Measurements from ENCODE around the gene ZNF492. TPM values are rescaled to one million over a fixed set of nuclear protein-coding genes. Genes with fewer than 3 reads are reported as not detected.
"Not testable (repeated sequence)": the region's sequence is repeated elsewhere in the genome, so short reads cannot be mapped to it uniquely, and the experiment has no call there.

Gene ZNF492
- total RNA-seq, 2 donors from 2014 or later = 0.98 to 1.4 TPM

- no peak overlapping the region for H3K27ac Mint-ChIP-seq
- H3K9me3 Mint-ChIP-seq = peaks cover 24 to 33% of the 10 kb centered on the region in 2 donors
- no peak for ATAC-seq
- H3K36me3 Mint-ChIP-seq = peaks cover 4 to 12% of the 10 kb centered on the region in 2 donors
- no peak for DNase-seq (ENCODE audit: low spot score in 2 of 2)
Observed at GRCh38 chr19:22608441-22608840, 25.7 kb upstream of the ZNF492 start.

DNA sequence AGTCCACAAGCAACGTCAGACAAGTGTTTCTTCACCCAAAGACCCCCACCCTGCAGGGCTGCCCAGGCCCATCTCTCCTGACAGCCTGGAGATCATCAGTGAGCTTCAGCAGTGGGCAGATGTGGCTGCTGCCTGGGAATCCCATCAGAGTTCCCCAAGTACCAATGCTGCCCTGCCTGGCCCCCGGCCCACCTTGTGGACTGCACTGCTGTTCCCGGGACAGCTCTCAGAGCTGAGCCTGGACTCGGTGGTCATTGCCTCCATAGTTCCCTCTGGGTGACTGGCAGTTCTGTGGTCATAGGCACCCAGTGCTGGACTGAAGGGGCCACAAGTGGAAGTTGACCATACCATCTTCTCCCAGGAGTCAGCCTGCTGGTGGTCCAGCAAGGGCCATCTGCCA is 24.5 kb upstream of the ZNF492 start:
- no peak for ATAC-seq
- H3K9me3 Mint-ChIP-seq = peaks cover 24 to 40% of the 10 kb centered on the region in 2 donors
- no peak overlapping the region for H3K27ac Mint-ChIP-seq
- no peak for DNase-seq (ENCODE audit: low spot score in 2 of 2)
- H3K36me3 Mint-ChIP-seq = peaks cover 0 to 12% of the 10 kb centered on the region in 2 donors

- H3K9me3 Mint-ChIP-seq = peaks cover 24 to 41% of the 10 kb centered on the region in 2 donors
- no peak overlapping the region for H3K27ac Mint-ChIP-seq
- ATAC-seq = no peak
- peaks cover 1 to 12% of the 10 kb centered on the region in 2 donors for H3K36me3 Mint-ChIP-seq
- no peak for DNase-seq (ENCODE audit: low spot score in 2 of 2)
Observed at GRCh38 chr19:22610121-22610520, 24.0 kb upstream of the ZNF492 start.

DNA sequence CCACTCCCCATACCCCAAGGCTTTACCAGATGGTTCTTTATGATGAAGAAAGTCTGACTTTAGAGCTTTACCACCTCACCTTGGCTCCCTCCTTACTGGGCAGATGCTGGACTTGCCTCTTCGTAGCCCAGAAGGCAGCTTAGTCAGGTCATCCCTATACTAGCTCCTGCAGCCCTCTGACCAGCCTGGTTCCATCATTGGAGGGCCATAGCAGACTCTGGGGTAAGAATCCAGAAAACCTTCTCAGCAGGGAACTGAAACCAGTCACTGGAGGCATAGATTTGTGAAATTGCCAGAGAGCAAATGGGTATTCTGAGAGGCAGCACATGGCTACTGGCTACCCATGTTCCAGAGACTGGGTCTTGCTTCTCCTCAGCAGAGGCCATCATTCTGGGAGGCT is 21.8 kb upstream of the ZNF492 start:
- DNase-seq (ENCODE audit: low spot score in 2 of 2) (no peak), ATAC-seq (no peak)
- H3K27ac Mint-ChIP-seq = no peak overlapping the region
- peaks cover 2 to 19% of the 10 kb centered on the region in 2 donors for H3K36me3 Mint-ChIP-seq
- H3K9me3 Mint-ChIP-seq = peaks cover 18 to 39% of the 10 kb centered on the region in 2 donors

DNA sequence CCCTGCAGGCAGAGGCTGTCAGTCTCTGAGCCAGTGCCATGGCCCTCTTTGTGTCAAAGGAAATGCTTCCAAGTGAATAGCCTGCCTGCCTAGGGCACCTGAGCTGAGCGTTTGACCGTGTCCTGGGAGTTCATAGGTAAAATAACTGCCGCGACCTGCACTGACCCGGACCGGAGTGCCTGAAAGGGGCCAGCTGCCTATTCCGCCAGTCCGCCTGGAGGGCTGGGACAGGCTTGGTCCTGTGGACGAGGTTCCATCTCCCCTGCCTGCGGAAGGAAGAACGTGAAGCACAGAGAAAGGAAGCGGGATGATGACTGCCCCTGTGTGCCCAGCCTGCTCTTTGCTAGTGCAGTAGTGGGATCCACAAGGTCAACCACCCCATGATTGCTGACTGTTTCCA is 17.5 kb upstream of the ZNF492 start:
- H3K36me3 Mint-ChIP-seq = peaks cover 6 to 30% of the 10 kb centered on the region in 2 donors
- peaks cover 16 to 31% of the 10 kb centered on the region in 2 donors for H3K9me3 Mint-ChIP-seq
- ATAC-seq (no peak), DNase-seq (ENCODE audit: low spot score in 2 of 2) (no peak)
- no peak overlapping the region for H3K27ac Mint-ChIP-seq

- Mint-ChIP-seq H3K36me3 (peaks cover 6 to 30% of the 10 kb centered on the region in 2 donors), H3K9me3 (peaks cover 12 to 29% of the 10 kb centered on the region in 2 donors)
- H3K27ac Mint-ChIP-seq; ATAC-seq; DNase-seq (ENCODE audit: low spot score in 2 of 2): not testable (repeated sequence)
Observed at GRCh38 chr19:22617181-22617580, 16.9 kb upstream of the ZNF492 start.

- ATAC-seq (no peak), DNase-seq (ENCODE audit: low spot score in 2 of 2) (no peak)
- Mint-ChIP-seq H3K36me3 (peaks cover 6 to 30% of the 10 kb centered on the region in 2 donors), H3K9me3 (peaks cover 12 to 29% of the 10 kb centered on the region in 2 donors), H3K27ac (no peak overlapping the region)
Observed at GRCh38 chr19:22617614-22618320, 16.4 kb upstream of the ZNF492 start.

GRCh38 chr19:22619371-22619770 is 14.8 kb upstream of the ZNF492 start:
- H3K27ac Mint-ChIP-seq = no peak overlapping the region
- peaks cover 8 to 19% of the 10 kb centered on the region in 2 donors for H3K9me3 Mint-ChIP-seq
- H3K36me3 Mint-ChIP-seq = peaks cover 6 to 30% of the 10 kb centered on the region in 2 donors
- ATAC-seq (no peak), DNase-seq (ENCODE audit: low spot score in 2 of 2) (no peak)

DNA sequence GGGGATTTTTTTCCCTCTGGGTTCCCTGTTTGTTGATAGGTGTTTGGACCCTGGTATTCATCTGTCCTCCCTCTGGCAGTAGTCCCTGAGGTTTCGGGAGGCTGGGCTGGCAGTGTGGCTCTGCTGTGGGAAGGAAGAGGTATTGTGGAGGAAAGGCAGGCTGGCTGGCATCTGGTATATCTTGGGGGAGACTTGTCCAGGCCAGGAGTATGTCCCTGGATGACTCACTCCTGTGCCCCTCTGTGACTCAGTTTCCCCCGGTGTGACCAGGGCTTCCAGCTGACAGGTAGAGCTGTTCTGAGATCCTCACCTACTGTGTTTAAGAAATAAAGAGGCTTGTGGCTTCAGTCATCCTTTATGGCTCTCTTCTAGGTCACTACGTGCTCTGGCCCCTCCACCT is 14.2 kb upstream of the ZNF492 start:
- Mint-ChIP-seq H3K27ac (no peak overlapping the region), H3K36me3 (peaks cover 6 to 30% of the 10 kb centered on the region in 2 donors), H3K9me3 (peaks cover 8 to 19% of the 10 kb centered on the region in 2 donors)
- ATAC-seq (no peak), DNase-seq (ENCODE audit: low spot score in 2 of 2) (no peak)

GRCh38 chr19:22620401-22620800 is 13.7 kb upstream of the ZNF492 start:
- Mint-ChIP-seq H3K36me3 (peaks cover 6 to 25% of the 10 kb centered on the region in 2 donors), H3K9me3 (peaks cover 5 to 16% of the 10 kb centered on the region in 2 donors), H3K27ac (no peak overlapping the region)
- DNase-seq (ENCODE audit: low spot score in 2 of 2) = no peak
- ATAC-seq = no peak

GRCh38 chr19:22620912-22621311 is 13.2 kb upstream of the ZNF492 start:
- DNase-seq (ENCODE audit: low spot score in 2 of 2) (no peak), ATAC-seq (no peak)
- peaks cover 6 to 20% of the 10 kb centered on the region in 2 donors for H3K36me3 Mint-ChIP-seq
- H3K27ac Mint-ChIP-seq = no peak overlapping the region
- H3K9me3 Mint-ChIP-seq = peaks cover 4 to 11% of the 10 kb centered on the region in 2 donors

DNA sequence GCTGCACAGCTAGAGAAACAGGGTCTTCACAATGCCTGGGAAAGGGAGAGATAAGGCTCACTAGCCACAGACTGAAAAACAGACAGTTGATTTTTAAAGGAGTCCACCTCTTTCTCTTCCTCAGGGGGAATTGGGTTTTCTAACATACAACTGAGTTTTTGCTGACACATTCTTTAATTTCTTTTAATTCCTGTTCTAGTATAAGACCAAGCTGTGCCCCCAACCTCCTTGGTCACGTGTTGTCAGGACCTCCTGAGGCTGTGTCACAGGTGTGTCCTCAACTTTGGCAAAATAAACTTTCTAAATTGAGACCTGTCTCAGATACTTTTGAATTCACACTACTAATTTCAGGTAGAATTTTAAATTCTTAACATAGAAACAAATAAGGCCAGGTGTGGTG is 12.1 kb upstream of the ZNF492 start:
- peaks cover 6 to 16% of the 10 kb centered on the region in 2 donors for H3K36me3 Mint-ChIP-seq
- ATAC-seq (no peak), DNase-seq (ENCODE audit: low spot score in 2 of 2) (no peak)
- no peak overlapping the region for H3K27ac Mint-ChIP-seq
- peaks cover 11 to 16% of the 10 kb centered on the region in 2 donors for H3K9me3 Mint-ChIP-seq

DNA sequence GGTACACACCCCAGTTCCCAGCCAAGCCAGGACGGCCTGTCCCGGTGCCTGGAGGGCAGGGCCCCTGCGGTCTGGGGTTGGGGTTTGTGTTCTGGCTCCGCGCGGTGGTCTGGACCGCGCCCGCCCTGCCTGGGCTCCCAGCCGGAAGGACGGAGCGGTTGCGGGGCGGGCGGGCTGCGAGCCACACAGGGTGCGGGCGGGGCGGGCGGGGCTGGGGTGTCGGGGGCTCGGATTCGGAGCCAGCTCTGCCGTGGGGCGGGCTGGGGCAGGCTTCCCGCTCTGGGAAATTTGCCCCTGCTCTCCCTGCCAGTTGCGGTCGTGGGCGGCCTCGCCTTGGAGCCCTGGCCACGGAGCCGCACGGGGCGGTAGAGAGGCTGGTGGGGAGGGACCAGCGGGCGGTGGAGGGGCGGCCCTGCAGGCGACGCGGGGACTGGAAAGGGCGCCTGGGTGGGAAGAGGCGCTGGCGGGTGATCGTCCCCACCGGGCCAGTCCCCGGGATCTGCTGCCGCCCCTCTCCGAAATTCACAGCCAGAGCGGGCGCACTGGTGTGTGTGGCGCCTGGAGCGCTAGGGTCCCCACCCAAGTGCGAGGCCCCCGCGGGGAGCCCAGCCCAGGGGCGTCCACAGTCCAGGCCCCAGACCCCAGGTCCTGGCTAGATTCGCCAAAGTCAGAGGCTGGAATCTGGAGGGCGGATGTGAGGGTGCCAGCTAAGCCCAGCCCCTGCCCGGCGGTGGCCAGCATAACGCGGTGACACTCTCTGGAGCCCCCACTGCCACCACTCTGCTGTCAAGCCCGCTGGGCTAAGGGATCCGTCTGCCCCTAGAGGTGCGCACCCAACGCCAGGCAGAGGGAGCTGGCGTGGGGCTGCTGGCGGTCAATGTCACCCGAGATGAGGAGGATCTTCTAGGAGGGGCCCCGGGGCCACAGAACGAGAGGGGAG is 11.0 kb upstream of the ZNF492 start:
- Mint-ChIP-seq H3K36me3 (peaks cover 6 to 19% of the 10 kb centered on the region in 2 donors), H3K9me3 (peaks cover 14 to 18% of the 10 kb centered on the region in 2 donors), H3K27ac (no peak overlapping the region)
- ATAC-seq = no peak
- DNase-seq (ENCODE audit: low spot score in 2 of 2) = no peak

GRCh38 chr19:22623841-22624221 is 10.3 kb upstream of the ZNF492 start:
- ATAC-seq (no peak), DNase-seq (ENCODE audit: low spot score in 2 of 2) (no peak)
- peaks cover 7 to 15% of the 10 kb centered on the region in 2 donors for H3K36me3 Mint-ChIP-seq
- H3K27ac Mint-ChIP-seq = no peak overlapping the region
- peaks cover 14 to 19% of the 10 kb centered on the region in 2 donors for H3K9me3 Mint-ChIP-seq

GRCh38 chr19:22625266-22626035 is 8.7 kb upstream of the ZNF492 start:
- no peak overlapping the region for H3K27ac Mint-ChIP-seq
- ATAC-seq = no peak
- no peak for DNase-seq (ENCODE audit: low spot score in 2 of 2)
- peaks cover 10 to 19% of the 10 kb centered on the region in 2 donors for H3K9me3 Mint-ChIP-seq
- peaks cover 7 to 9% of the 10 kb centered on the region in 2 donors for H3K36me3 Mint-ChIP-seq

DNA sequence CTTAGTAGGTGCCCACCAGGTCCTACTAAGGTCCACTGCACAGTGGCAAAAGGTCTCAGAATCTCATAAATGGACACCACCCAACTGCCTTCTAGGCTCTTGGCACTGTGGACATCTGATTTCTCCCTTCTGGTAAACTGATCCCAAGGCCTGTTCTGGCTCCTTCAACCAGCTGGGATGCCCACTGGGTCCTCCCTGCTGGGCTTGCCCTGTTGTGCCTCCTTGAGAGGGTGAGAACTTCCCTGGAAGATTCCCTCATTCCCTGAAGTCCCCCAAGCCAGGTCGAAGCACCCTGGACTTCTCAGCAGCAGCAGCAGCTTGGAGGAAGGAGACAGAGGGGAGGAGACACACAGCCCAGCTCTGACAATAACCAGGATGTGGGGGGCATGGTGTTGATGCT is 6.6 kb upstream of the ZNF492 start:
- Mint-ChIP-seq H3K27ac (no peak overlapping the region), H3K36me3 (peaks cover 7 to 9% of the 10 kb centered on the region in 2 donors), H3K9me3 (peaks cover 10 to 14% of the 10 kb centered on the region in 2 donors)
- ATAC-seq (no peak), DNase-seq (ENCODE audit: low spot score in 2 of 2) (no peak)

Measured in activated naive CD4-positive, alpha-beta T cell treated with anti-CD3 and anti-CD28 coated beads, Interleukin-2, amount 50 U/mL, for 72 hours (primary cell).